Esophagus muscularis mucosa (tissue), 4 donors: ENCODE measurements around the gene ZNF414. TPM values are rescaled to one million over a fixed set of nuclear protein-coding genes. Genes with fewer than 3 reads are reported as not detected.

Experiments
- DNase-seq: peaks from one replicate; pipeline ENCODE4 v3.0.0-alpha.2; 2017; ENCODE audit errors: extremely low spot score
- H3K27ac ChIP-seq, 4 donors: fragments of 200-600 bp; sonication (generic); replicated peaks in 1 of 4; 1 replicate in 3 of 4; 2 replicates in 1 of 4; pipeline ENCODE4 v1.5.1; 2016 to 2019; ENCODE audit warnings: mild to moderate bottlenecking in 1 of 4
- H3K27me3 ChIP-seq, 4 donors: fragments of 200-600 bp; sonication (generic); one replicate each; pipeline versions ENCODE4 v1.5.1 to v1.6.0; 2016 to 2019
- H3K36me3 ChIP-seq, 4 donors: fragments of 200-600 bp; sonication (generic); one replicate each; pipeline ENCODE4 v1.5.1; 2016 to 2019
- H3K4me1 ChIP-seq, 4 donors: fragments of 200-600 bp; sonication (generic); one replicate each; pipeline ENCODE4 v1.5.1; 2016 to 2019
- H3K4me3 ChIP-seq, 4 donors: fragments of 200-600 bp; sonication (generic); 1 replicate in 2 of 4; 2 replicates in 2 of 4; pipeline ENCODE4 v1.5.1; 2016 to 2019; ENCODE audit warnings: mild to moderate bottlenecking in 4 of 4, moderate library complexity in 1 of 4
- H3K9me3 ChIP-seq, 4 donors: fragments of 200-600 bp; sonication (generic); 1 replicate in 3 of 4; 2 replicates in 1 of 4; pipeline ENCODE4 v1.5.1; 2016 to 2019
- EP300 ChIP-seq: sonication (generic); formaldehyde crosslinking; IDR thresholded peaks from one replicate; pipeline ENCODE4 v1.6.1; 2017; ENCODE audit warnings: antibody characterized with exemption
- POLR2A ChIP-seq: fragments of 450-650 bp; IDR thresholded peaks from one replicate; pipeline ENCODE4 v1.6.1; 2017; ENCODE audit warnings: antibody characterized with exemption, moderate library complexity, mild to moderate bottlenecking, low read depth
- POLR2AphosphoS5 ChIP-seq, 2 donors: sonication (generic); formaldehyde crosslinking; IDR thresholded peaks; one replicate each; pipeline ENCODE4 v1.6.1; 2017; ENCODE audit warnings: antibody characterized with exemption in 2 of 2
- WGBS: methylation state at CpG from one replicate; pipeline ENCODE4 v1.1.5; 2018; 5-methylcytosine and 5-hydroxymethylcytosine counted together
- intact Hi-C: fragments of 100-400 bp; cut with DNase I; formaldehyde crosslinking; loops from one replicate; pipeline ENCODE4 v1.15.1; 2023
- total RNA-seq, 4 donors: library from RNA; depleted of rRNA; stranded (reverse); fragments of >200 nt; gene quantifications; one replicate each; pipeline versions ENCODE4 v1.1.0 to v1.2.1, GENCODE V29; 2016
- TF ChIP-seq, protein P1 (sequence below), 3 experiments: fragments of 200-600 bp in 2 of 3; fragments of 450-650 bp in 1 of 3; sonication (generic) in 2 of 3; IDR thresholded peaks; one replicate each; pipeline ENCODE4 v1.5.1; 2017 to 2019; ENCODE audit warnings: antibody characterized with exemption in 3 of 3, mild to moderate bottlenecking in 2 of 3, moderate library complexity in 1 of 3

The ZNF414 gene
- total RNA-seq, 4 donors from 2014 or later, result 11.3 to 24.5 (median 17.1) TPM

DNA sequence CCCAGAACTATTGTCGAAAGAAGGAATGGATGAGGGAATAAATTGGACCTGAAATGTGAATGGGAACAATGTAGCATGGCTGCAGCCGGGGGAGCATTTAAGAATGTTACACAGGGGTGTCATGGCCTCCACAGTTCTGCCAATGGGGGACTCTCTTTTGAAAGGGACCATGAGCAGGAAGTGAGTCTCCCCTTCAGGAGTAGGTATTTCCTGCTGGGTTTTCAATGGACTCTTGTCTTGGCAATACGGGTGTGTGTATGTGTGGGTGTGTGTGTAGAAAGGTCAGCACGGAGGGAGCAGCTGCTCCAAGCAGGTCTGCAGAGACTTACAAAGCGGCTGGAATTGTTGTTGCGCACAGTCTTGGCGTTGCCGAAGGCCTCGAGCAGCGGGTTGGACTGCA lies 38.8 kb upstream of the ZNF414 start:
- 81% methylated on average over 7 of the region's 10 CpGs for WGBS
- H3K4me3 ChIP-seq, result no peak overlapping the region
- no peaks in the 10 kb centered on the region for H3K9me3 ChIP-seq
- H3K4me1 ChIP-seq, result no peaks in the 10 kb centered on the region
- intact Hi-C loops, result no loop called here
- no peak overlapping the region for H3K27ac ChIP-seq
- TF ChIP-seq EP300, result no peak
- no peak for TF ChIP-seq POLR2A
- no peak for TF ChIP-seq POLR2AphosphoS5 (IDR thresholded peaks at IDR 0.05)
- TF ChIP-seq, protein P1, sequence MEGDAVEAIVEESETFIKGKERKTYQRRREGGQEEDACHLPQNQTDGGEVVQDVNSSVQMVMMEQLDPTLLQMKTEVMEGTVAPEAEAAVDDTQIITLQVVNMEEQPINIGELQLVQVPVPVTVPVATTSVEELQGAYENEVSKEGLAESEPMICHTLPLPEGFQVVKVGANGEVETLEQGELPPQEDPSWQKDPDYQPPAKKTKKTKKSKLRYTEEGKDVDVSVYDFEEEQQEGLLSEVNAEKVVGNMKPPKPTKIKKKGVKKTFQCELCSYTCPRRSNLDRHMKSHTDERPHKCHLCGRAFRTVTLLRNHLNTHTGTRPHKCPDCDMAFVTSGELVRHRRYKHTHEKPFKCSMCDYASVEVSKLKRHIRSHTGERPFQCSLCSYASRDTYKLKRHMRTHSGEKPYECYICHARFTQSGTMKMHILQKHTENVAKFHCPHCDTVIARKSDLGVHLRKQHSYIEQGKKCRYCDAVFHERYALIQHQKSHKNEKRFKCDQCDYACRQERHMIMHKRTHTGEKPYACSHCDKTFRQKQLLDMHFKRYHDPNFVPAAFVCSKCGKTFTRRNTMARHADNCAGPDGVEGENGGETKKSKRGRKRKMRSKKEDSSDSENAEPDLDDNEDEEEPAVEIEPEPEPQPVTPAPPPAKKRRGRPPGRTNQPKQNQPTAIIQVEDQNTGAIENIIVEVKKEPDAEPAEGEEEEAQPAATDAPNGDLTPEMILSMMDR (IDR thresholded peaks at IDR 0.05), result no peak
- H3K27me3 ChIP-seq, result no peaks in the 10 kb centered on the region
- peaks cover 0 to 45% (median under 1%) of the 10 kb centered on the region in 4 donors for H3K36me3 ChIP-seq
- DNase-seq, result no peak

DNA sequence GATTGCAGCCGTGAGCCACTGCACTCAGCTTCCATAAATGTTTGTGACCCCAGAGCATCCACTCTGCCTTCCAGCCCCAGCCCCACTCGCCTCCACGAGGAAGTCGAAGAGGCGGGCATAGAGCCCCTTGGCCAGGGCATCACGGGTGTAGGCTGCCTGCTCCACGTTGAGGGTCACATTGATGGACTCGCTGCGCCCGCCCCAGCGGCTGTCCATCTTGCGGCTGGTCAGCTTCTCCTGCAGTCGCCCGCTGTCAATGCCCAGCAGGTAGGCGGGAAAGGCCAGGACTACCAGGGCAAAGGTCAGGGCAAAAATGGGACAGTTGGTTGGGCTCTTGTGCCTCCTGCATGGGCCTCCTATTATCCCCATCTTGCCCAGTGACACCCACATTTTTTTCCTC lies 36.1 kb upstream of the ZNF414 start:
- intact Hi-C loops, result no loop called here
- Histone ChIP-seq H3K9me3 (no peaks in the 10 kb centered on the region), H3K27ac (no peak overlapping the region), H3K4me3 (no peak overlapping the region), H3K27me3 (no peaks in the 10 kb centered on the region), H3K4me1 (no peaks in the 10 kb centered on the region), H3K36me3 (peaks cover 0 to 70% (median 13%) of the 10 kb centered on the region in 4 donors)
- no peak for DNase-seq
- TF ChIP-seq, protein P1 (IDR thresholded peaks at IDR 0.05), result no peak
- TF ChIP-seq POLR2AphosphoS5 (IDR thresholded peaks at IDR 0.05) (no peak), POLR2A (no peak), EP300 (no peak)
- WGBS, result 94% methylated on average over 12 of the region's 15 CpGs

DNA sequence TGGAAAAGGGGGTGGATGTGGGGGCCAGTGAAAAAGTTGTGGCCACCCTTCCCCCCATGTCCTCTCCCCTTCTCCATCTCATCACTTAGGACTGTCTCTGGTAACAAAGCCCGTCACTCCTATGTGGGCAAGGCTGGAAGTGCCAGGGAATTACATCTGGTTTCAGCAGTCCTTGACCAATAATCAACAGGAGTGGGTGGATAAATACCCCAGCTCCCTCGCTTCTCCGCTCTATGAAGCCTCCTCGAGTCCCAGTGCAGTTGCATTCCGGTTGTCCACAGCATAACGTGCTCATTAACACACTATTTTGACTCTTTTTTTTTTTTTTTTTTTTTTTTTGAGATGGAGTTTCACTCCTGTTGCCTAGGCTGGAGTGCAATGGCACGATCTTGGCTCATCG lies 31.8 kb upstream of the ZNF414 start:
- intact Hi-C loops, result no loop called here

DNA sequence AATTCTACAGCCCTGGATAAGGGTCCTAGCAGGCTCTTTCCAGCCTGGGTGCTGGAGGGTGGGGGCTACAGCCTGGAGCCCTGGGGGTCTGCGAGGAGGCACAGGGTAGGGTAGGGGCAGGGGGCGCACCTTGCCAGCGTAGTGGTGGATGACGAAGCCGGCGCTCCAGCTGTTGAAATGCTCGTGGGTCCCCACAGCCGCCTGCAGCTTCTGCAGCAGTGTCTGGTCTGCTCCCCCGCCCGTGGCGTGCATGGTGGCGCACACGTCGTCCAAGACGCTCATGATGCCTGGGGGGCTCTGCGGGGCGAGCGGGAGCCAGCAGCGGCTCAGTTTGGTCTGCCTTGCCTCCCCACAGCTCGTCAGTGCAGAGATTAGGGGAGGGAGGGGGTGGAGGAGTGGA lies 30.2 kb upstream of the ZNF414 start:
- H3K36me3 ChIP-seq, result peaks cover 5 to 60% (median 25%) of the 10 kb centered on the region in 4 donors
- 94% methylated on average over 18 of the region's 20 CpGs for WGBS
- intact Hi-C loops, result no loop called here
- no peaks in the 10 kb centered on the region for H3K27me3 ChIP-seq
- no peak for DNase-seq
- no peak overlapping the region for H3K27ac ChIP-seq
- no peak overlapping the region for H3K4me3 ChIP-seq
- H3K9me3 ChIP-seq, result no peaks in the 10 kb centered on the region
- no peaks in the 10 kb centered on the region for H3K4me1 ChIP-seq
- TF ChIP-seq, protein P1 (IDR thresholded peaks at IDR 0.05), result no peak
- TF ChIP-seq EP300 (no peak), POLR2A (no peak), POLR2AphosphoS5 (IDR thresholded peaks at IDR 0.05) (no peak)

More for the DNA sequence above, 31.8 kb upstream of the ZNF414 start:
- no peak overlapping the region for H3K4me3 ChIP-seq
- TF ChIP-seq EP300 (no peak), POLR2AphosphoS5 (IDR thresholded peaks at IDR 0.05) (no peak), POLR2A (no peak)
- TF ChIP-seq, protein P1 (IDR thresholded peaks at IDR 0.05), result no peak
- no peaks in the 10 kb centered on the region for H3K9me3 ChIP-seq
- WGBS, result 96% methylated on average over 8 of the region's 8 CpGs
- H3K27ac ChIP-seq, result no peak overlapping the region
- no peaks in the 10 kb centered on the region for H3K27me3 ChIP-seq
- no peak for DNase-seq
- H3K36me3 ChIP-seq, result peaks cover 0 to 66% (median 21%) of the 10 kb centered on the region in 4 donors
- H3K4me1 ChIP-seq, result no peaks in the 10 kb centered on the region

DNA sequence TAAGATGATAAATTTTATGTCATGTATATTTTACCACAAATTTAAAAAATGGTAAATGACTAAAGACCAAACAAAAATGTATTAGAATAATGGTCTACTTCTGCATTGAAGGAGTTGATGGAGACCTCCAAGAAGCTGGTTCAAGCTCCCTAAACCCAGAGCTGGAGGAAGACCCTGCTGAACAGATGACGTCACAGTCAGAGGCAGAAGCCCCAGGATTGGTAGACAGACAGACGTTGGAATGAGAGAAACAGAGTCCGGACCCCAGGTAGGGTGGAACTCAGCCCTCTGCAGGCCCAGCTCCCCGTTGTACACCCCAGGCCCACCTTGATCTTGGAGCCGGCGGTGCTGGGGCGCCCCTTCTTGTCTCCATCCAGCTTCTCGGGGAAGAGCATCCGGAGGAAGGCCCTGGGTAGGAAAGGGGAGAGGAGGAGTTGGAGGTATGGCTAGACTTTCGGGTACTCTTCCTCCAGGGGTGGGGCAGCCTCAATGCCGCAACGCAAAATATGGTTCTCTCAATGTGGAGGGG lies 25.7 kb upstream of the ZNF414 start:
- H3K27ac ChIP-seq, result no peak overlapping the region
- no peaks in the 10 kb centered on the region for H3K27me3 ChIP-seq
- H3K4me3 ChIP-seq, result no peak overlapping the region
- intact Hi-C loops, result no loop called here
- TF ChIP-seq, protein P1 (IDR thresholded peaks at IDR 0.05), result no peak
- TF ChIP-seq POLR2AphosphoS5 (IDR thresholded peaks at IDR 0.05) (no peak), EP300 (no peak), POLR2A (no peak)
- no peak for DNase-seq
- H3K36me3 ChIP-seq, result peaks cover 0 to 23% (median 14%) of the 10 kb centered on the region in 4 donors
- no peaks in the 10 kb centered on the region for H3K9me3 ChIP-seq
- WGBS, result 93% methylated on average over 12 of the region's 12 CpGs
- H3K4me1 ChIP-seq, result no peaks in the 10 kb centered on the region
